Tibial nerve (tissue), 4 donors: ENCODE data around the gene CFAP97. TPM values are rescaled to one million over a fixed set of nuclear protein-coding genes. Genes with fewer than 3 reads are reported as not detected.

ENCODE experiments used
- DNase-seq, 2 donors: peaks; one replicate each; pipeline ENCODE4 v3.0.0-alpha.2; 2019; ENCODE audit warnings: low spot score in 2 of 2
- H3K27ac ChIP-seq, 4 donors: fragments of 200-600 bp; sonication (generic) in 3 of 4; one replicate each; pipeline ENCODE4 v1.5.1; 2017 to 2019; ENCODE audit warnings: mild to moderate bottlenecking in 1 of 4
- H3K27me3 ChIP-seq, 2 donors: fragments of 200-600 bp; sonication (generic) in 1 of 2; one replicate each; pipeline versions ENCODE4 v1.5.1 to v1.6.0; 2017 to 2019
- H3K36me3 ChIP-seq, 3 donors: fragments of 200-600 bp; sonication (generic); one replicate each; pipeline ENCODE4 v1.5.1; 2018 to 2019
- H3K4me1 ChIP-seq, 4 donors: fragments of 200-600 bp; sonication (generic) in 3 of 4; one replicate each; pipeline ENCODE4 v1.5.1; 2017 to 2019
- H3K4me3 ChIP-seq, 4 donors: fragments of 200-600 bp; sonication (generic) in 3 of 4; one replicate each; pipeline ENCODE4 v1.5.1; 2017 to 2019; ENCODE audit warnings: mild to moderate bottlenecking in 1 of 4, moderate library complexity in 1 of 4
- H3K9me3 ChIP-seq, 4 donors: fragments of 200-600 bp; sonication (generic) in 3 of 4; one replicate each; pipeline ENCODE4 v1.5.1; 2017 to 2019
- EP300 ChIP-seq, 2 donors: sonication (generic); formaldehyde crosslinking; IDR thresholded peaks; one replicate each; pipeline ENCODE4 v1.6.1; 2017; ENCODE audit warnings: antibody characterized with exemption in 2 of 2, mild to moderate bottlenecking in 1 of 2
- POLR2A ChIP-seq, 2 donors: fragments of 450-650 bp; IDR thresholded peaks; one replicate each; pipeline ENCODE4 v1.6.1; 2017; ENCODE audit warnings: antibody characterized with exemption in 2 of 2, mild to moderate bottlenecking in 2 of 2, moderate library complexity in 2 of 2
- WGBS, 2 donors: methylation state at CpG; one replicate each; pipeline ENCODE4 v1.1.5; 2018; 5-methylcytosine and 5-hydroxymethylcytosine counted together
- total RNA-seq, 4 donors: library from RNA; depleted of rRNA; stranded (reverse); fragments of >200 nt; gene quantifications; one replicate each; pipeline ENCODE4 v1.1.0, GENCODE V29; 2016
- TF ChIP-seq, protein P1 (sequence below), 5 experiments: fragments of 200-600 bp in 3 of 5; fragments of 450-650 bp in 2 of 5; sonication (generic) in 3 of 5; IDR thresholded peaks; one replicate each; pipeline ENCODE4 v1.5.1; 2016 to 2019; ENCODE audit warnings: antibody characterized with exemption in 5 of 5, mild to moderate bottlenecking in 3 of 5, moderate library complexity in 2 of 5

CFAP97 gene
- 10 to 100 TPM; 30.3 to 44.1 (median 33.3) TPM for total RNA-seq

DNA sequence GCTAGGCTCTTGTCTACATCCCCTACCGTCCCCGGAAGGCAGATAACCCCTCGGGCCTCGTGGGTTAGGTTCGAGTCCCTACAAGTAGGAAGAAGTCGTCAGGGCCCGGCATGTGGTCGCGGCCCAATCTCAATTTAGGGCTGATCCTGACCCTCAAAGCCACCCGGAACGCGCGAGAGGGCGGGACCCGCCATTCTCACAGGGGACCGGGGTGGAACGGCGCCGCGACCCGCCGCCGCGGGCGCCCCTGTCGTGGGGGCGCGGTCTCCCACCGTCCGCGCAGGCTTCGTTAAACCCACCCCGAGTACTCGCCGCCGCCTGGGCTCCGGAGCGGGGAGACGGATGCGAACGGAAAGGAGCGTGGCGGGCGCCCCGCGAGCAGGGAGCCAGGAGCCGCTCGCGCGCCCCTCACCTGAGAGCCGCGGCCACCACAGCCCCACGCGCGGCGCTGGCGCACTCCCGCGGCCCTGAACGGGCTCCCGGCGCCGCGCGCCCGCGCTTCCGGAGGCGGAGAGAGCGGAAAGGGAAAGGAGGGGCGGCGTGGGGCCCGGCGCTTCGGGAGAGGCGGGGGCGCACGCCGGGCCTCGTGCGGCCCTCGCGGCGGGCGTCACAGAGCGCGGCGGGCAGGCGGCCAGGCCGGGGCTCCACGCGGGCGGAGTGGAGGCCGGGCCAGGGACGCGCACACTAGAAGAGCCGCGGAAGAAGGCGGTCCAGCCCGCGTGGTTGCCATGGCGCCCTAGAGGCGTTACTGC lies at the start of gene CFAP97:
TSS of gene CFAP97 (minus strand) at position 515 of the 752 bp plus-strand sequence. CDS start 12,804 bp downstream, outside the sequence.
- WGBS, 2 donors, result 0% methylated on average over 44 to 45 of the region's 103 CpGs
- Histone ChIP-seq H3K4me1 (peaks cover 0 to 32% (median 18%) of the 10 kb centered on the region in 4 donors), H3K36me3 (peaks cover 0 to 7% (median 0%) of the 10 kb centered on the region in 3 donors), H3K27ac (peak within 1 kb of the TSS; percentile 94 to 98 (median 98)), H3K27me3 (no peaks in the 10 kb centered on the region), H3K9me3 (no peaks in the 10 kb centered on the region), H3K4me3 (peak within 1 kb of the TSS; percentile 64 to 89 (median 68))
- DNase-seq, result peak; percentile 77 to 80
- TF ChIP-seq EP300 (IDR thresholded peaks at IDR 0.05), result peak in 1 of 2 donors; percentile 67
- TF ChIP-seq, protein P1, sequence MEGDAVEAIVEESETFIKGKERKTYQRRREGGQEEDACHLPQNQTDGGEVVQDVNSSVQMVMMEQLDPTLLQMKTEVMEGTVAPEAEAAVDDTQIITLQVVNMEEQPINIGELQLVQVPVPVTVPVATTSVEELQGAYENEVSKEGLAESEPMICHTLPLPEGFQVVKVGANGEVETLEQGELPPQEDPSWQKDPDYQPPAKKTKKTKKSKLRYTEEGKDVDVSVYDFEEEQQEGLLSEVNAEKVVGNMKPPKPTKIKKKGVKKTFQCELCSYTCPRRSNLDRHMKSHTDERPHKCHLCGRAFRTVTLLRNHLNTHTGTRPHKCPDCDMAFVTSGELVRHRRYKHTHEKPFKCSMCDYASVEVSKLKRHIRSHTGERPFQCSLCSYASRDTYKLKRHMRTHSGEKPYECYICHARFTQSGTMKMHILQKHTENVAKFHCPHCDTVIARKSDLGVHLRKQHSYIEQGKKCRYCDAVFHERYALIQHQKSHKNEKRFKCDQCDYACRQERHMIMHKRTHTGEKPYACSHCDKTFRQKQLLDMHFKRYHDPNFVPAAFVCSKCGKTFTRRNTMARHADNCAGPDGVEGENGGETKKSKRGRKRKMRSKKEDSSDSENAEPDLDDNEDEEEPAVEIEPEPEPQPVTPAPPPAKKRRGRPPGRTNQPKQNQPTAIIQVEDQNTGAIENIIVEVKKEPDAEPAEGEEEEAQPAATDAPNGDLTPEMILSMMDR (IDR thresholded peaks at IDR 0.05), result peak in 1 of 5 experiments; percentile 36
- TF ChIP-seq POLR2A (IDR thresholded peaks at IDR 0.05), result peak; percentile 58 to 87

DNA sequence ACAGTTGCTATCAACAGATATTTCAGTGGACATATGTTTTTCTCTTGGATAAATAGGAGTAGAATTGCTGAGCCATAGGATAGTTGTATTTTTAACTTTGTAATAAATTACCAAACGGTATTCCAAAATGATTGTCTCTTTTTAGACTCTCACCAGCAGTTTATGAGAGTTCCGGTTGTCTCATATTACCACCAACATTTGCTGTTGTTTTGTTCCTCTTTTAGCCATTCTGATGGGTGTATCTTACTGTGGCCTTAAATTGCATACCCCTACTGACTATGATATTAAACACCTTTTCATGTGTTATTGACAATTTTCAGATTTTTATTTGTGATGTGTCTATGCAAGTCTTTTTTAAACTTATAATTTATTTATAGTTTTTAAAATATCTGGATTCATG lies 45.3 kb upstream of the CFAP97 start:
- WGBS, 2 donors, result 69 to 72% methylated on average over 2 of the region's 2 CpGs
- H3K4me3 ChIP-seq, result no peak overlapping the region
- no peaks in the 10 kb centered on the region for H3K9me3 ChIP-seq
- H3K4me1 ChIP-seq, result peaks cover 0 to 23% (median 2%) of the 10 kb centered on the region in 4 donors
- H3K27ac ChIP-seq, result no peak overlapping the region
- H3K27me3 ChIP-seq, result no peaks in the 10 kb centered on the region
- TF ChIP-seq, protein P1 (IDR thresholded peaks at IDR 0.05), result no peak
- TF ChIP-seq POLR2A (IDR thresholded peaks at IDR 0.05), result no peak
- TF ChIP-seq EP300 (IDR thresholded peaks at IDR 0.05), result no peak
- H3K36me3 ChIP-seq, result peaks cover 0 to 3% (median 0%) of the 10 kb centered on the region in 3 donors
- DNase-seq, result no peak

DNA sequence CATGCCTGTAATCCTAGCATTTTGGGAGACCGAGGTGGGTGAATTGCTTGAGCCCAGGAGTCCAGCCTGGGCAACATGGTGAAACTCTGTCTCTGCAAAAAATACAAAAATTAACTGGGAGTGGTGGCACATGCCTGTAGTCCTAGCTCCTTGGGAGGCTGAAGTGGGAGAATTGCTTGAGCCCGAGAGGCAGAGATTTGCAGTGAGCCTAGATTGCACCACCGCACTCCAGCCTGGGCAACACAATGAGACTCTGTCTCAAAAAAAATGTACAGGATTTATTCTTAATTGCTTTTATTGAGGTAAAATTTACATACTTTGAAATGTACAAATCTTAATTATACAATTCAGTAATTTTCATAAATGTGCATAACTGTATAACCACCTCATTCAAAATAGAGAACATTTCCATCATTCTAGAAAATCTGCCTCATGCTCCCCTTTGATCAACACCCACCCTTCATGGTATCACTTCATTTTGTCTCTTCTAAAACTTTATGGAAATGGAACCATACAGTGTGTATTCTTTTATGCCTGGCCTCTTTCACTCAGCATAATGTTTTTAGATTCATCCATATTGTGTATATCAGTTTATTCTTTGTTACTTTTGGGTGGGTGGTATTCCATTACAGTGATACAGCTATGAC lies 44.7 kb upstream of the CFAP97 start:
- WGBS, 2 donors, result 97 to 99% methylated on average over 3 of the region's 3 CpGs
- no peak overlapping the region for H3K27ac ChIP-seq
- no peak for DNase-seq

DNA sequence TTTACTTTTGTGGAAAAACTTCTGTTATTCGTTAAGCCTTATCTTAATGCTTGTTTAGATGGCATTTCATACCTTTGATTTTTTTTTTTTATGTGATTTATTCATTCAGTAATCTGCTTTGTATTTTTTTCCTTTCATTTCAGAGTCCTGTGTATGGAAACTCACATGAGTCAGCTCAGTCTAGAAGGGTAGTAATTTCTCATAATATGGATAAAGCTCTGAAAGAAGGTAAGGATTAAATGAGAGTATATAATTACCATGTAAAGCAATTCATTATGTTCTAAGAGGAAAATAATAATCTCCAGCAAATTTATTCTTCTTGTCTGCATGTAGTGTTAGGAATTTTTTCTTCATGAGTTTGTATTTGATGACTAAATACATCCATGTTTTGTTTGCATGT lies 43.4 kb upstream of the CFAP97 start:
- TF ChIP-seq, protein P1 (IDR thresholded peaks at IDR 0.05), result no peak
- TF ChIP-seq EP300 (IDR thresholded peaks at IDR 0.05) (no peak), POLR2A (IDR thresholded peaks at IDR 0.05) (no peak)
- 71 to 87% methylated on average over 1 of the region's 1 CpG for WGBS, 2 donors
- H3K9me3 ChIP-seq, result no peaks in the 10 kb centered on the region
- H3K36me3 ChIP-seq, result peaks cover 0 to 3% (median 0%) of the 10 kb centered on the region in 3 donors
- no peaks in the 10 kb centered on the region for H3K27me3 ChIP-seq
- H3K27ac ChIP-seq, result no peak overlapping the region
- DNase-seq, result no peak
- H3K4me3 ChIP-seq, result no peak overlapping the region
- peaks cover 0 to 22% (median 2%) of the 10 kb centered on the region in 4 donors for H3K4me1 ChIP-seq

More for the DNA sequence above, 44.7 kb upstream of the CFAP97 start:
- peaks cover 0 to 3% (median 0%) of the 10 kb centered on the region in 3 donors for H3K36me3 ChIP-seq
- peaks cover 0 to 23% (median 2%) of the 10 kb centered on the region in 4 donors for H3K4me1 ChIP-seq
- no peaks in the 10 kb centered on the region for H3K27me3 ChIP-seq
- TF ChIP-seq EP300 (IDR thresholded peaks at IDR 0.05) (no peak), POLR2A (IDR thresholded peaks at IDR 0.05) (no peak)
- TF ChIP-seq, protein P1 (IDR thresholded peaks at IDR 0.05), result no peak
- no peak overlapping the region for H3K4me3 ChIP-seq
- H3K9me3 ChIP-seq, result no peaks in the 10 kb centered on the region

DNA sequence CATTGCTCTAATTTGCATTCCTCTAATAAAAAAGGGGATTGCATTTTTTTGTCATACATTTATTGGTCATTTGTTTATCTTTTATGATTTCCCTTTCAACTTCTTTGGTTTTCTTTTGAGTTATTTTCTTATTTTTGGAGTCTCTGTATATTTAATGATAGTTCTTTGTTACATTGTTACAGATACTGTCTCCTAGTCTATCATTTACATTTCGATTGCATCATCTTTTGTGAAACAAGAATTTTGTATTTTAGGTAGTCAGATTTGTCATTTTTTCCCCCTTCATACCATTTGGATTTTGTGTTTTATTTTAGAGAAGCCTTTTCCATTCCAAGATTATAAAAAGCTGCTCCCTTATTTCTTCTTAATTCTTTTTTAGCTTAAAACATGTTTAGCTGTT lies 42.7 kb upstream of the CFAP97 start:
- Histone ChIP-seq H3K27me3 (no peaks in the 10 kb centered on the region), H3K4me3 (no peak overlapping the region), H3K4me1 (peaks cover 0 to 15% (median 2%) of the 10 kb centered on the region in 4 donors), H3K27ac (no peak overlapping the region), H3K36me3 (peaks cover 0 to 3% (median 0%) of the 10 kb centered on the region in 3 donors), H3K9me3 (no peaks in the 10 kb centered on the region)
- 80 to 83% methylated on average over 1 of the region's 1 CpG for WGBS, 2 donors
- TF ChIP-seq POLR2A (IDR thresholded peaks at IDR 0.05) (no peak), EP300 (IDR thresholded peaks at IDR 0.05) (no peak)
- TF ChIP-seq, protein P1 (IDR thresholded peaks at IDR 0.05), result no peak
- DNase-seq, result no peak
